K562 (cell line): ENCODE data around the gene AKAP12. TPM values are rescaled to one million over a fixed set of nuclear protein-coding genes. Genes with fewer than 3 reads are reported as not detected.

ENCODE experiments used
- CBX8 ChIP-seq: fragments of 200-600 bp; sonication (generic); IDR thresholded peaks from 2 replicates; pipeline ENCODE4 v1.6.1; 2012; ENCODE audit warnings: borderline replicate concordance, mixed run types, low read depth, mild to moderate bottlenecking, moderate library complexity, mixed read lengths, low read length, control low read depth, inconsistent platforms; ENCODE audit not compliant: poor library complexity, severe bottlenecking; ENCODE audit errors: extremely low read depth
- EGR1 ChIP-seq: fragments of 450-650 bp; conservative IDR thresholded peaks from 2 replicates; pipeline ENCODE4 v1.6.1; 2017; ENCODE audit warnings: mild to moderate bottlenecking
- OTX1 ChIP-seq: fragments of 450-650 bp; formaldehyde crosslinking; IDR thresholded peaks from 2 replicates; pipeline ENCODE4 v1.4.0; 2022; ENCODE audit warnings: mild to moderate bottlenecking
- PBX2 ChIP-seq, 2 experiments: IDR thresholded peaks in 1 of 2; conservative IDR thresholded peaks in 1 of 2; 2 replicates each; pipeline ENCODE4 v1.6.1; 2016; ENCODE audit warnings: low read depth in 2 of 2, mild to moderate bottlenecking in 1 of 2, missing compliant biosample characterization in 1 of 2, missing genetic modification characterization in 1 of 2, moderate library complexity in 1 of 2
- REST ChIP-seq, 2 experiments: fragments of 450-650 bp; formaldehyde crosslinking in 1 of 2; IDR thresholded peaks; 2 replicates each; pipeline versions ENCODE4 v1.4.0 to v1.6.1; 2014 to 2020; ENCODE audit warnings: mild to moderate bottlenecking in 2 of 2, borderline replicate concordance in 1 of 2, low read depth in 1 of 2
- SMARCA4 ChIP-seq: fragments of 450-650 bp; IDR thresholded peaks from 2 replicates; pipeline ENCODE4 v1.6.1; 2016
- TBP ChIP-seq: optimal IDR thresholded peaks from 2 replicates; pipeline ENCODE3; 2011; ENCODE audit warnings: low read depth, low read length, improper control_type of control experiment
- TFAP4 ChIP-seq: sonication (generic); formaldehyde crosslinking; IDR thresholded peaks from 2 replicates; pipeline ENCODE4 v1.8.0; 2022; ENCODE audit warnings: missing genetic modification reagents, mild to moderate bottlenecking, moderate library complexity, borderline replicate concordance
- USF2 ChIP-seq: sonication (generic); formaldehyde crosslinking; IDR thresholded peaks from 2 replicates; pipeline ENCODE4 v1.5.0; 2020; ENCODE audit warnings: missing genetic modification reagents
- ZBED1 ChIP-seq: IDR thresholded peaks from 2 replicates; pipeline ENCODE4 v1.6.1; 2014
- ZKSCAN3 ChIP-seq: fragments of 250-450 bp; sonication (Bioruptor Pico); IDR thresholded peaks from 2 replicates; pipeline ENCODE4 v1.4.0; 2020
- ZNF263 ChIP-seq: sonication (generic); formaldehyde crosslinking; IDR thresholded peaks from 2 replicates; pipeline ENCODE4 v1.8.0; 2022; ENCODE audit warnings: mild to moderate bottlenecking, missing genetic modification reagents, borderline replicate concordance
- ZNF316 ChIP-seq: fragments of 450-650 bp; IDR thresholded peaks from 2 replicates; pipeline ENCODE4 v1.6.1; 2016
- ZNF551 ChIP-seq: fragments of 250-450 bp; sonication (Bioruptor Pico); IDR thresholded peaks from 2 replicates; pipeline ENCODE4 v1.5.0; 2021; ENCODE audit warnings: mild to moderate bottlenecking, moderate library complexity
- ZNF586 ChIP-seq: fragments of 450-650 bp; formaldehyde crosslinking; conservative IDR thresholded peaks from 2 replicates; pipeline ENCODE4 v1.4.0; 2020; ENCODE audit warnings: mild to moderate bottlenecking, moderate library complexity
- polyA plus RNA-seq, 8 experiments: library from polyadenylated mRNA; depleted of rRNA in 4 of 8; stranded (reverse) in 5 of 8; unstranded in 3 of 8; fragments of >200 nt; fragmentation: Nextera tagmentation in 2 of 8; fragmentation: Illumina TruSeq in 1 of 8; extraction: Ambion mirVana in 2 of 8; extraction: Trizol in 1 of 8; gene quantifications; 2 replicates each; pipeline versions ENCODE4 v1.2.1 to v1.2.3, GENCODE V29; 2011 to 2014; ENCODE audit warnings: inconsistent platforms in 1 of 8, missing spikeins in 1 of 8
- total RNA-seq, 7 experiments: library from RNA; depleted of rRNA in 6 of 7; stranded (reverse); fragments of >200 nt in 6 of 7; fragmentation: Illumina TruSeq in 2 of 7; extraction: Trizol in 2 of 7; gene quantifications; 2 replicates each; pipeline versions ENCODE4 v1.2.1 to v1.2.3, GENCODE V29; 2011 to 2021; ENCODE audit warnings: low replicate concordance in 1 of 7

Gene AKAP12
- total and polyA plus RNA-seq, 9 of the 15 experiments (the other 6 are each of a cell fraction or from before 2014, with no cell fraction given) = 0.08 to 2.0 (median 0.62) TPM

GRCh38 chr6:151349651-151350270 is 110.0 kb downstream of the AKAP12 start (continued):
- TF ChIP-seq CBX8 (no peak), TFAP4 (no peak), EGR1 (no peak), TBP (no peak), ZBED1 (no peak), ZNF586 (CRISPR knock-in tag) (no peak), ZNF263 (CRISPR knock-in tag) (peak; percentile 65; the same call in 1 of the 2 replicates), SMARCA4 (no peak), REST (IDR thresholded peaks at IDR 0.05; ENCODE audit: borderline replicate concordance) (peak; percentile 85), REST (CRISPR knock-in tag; IDR thresholded peaks at IDR 0.05; ENCODE audit: low read depth) (no peak), OTX1 (CRISPR knock-in tag) (no peak), PBX2 (CRISPR knock-in tag; IDR thresholded peaks at IDR 0.05; ENCODE audit: low read depth) (no peak), PBX2 (tag; conservative IDR thresholded peaks at IDR 0.05; ENCODE audit: low read depth) (no peak), ZNF316 (no peak), ZNF551 (CRISPR knock-in tag) (no peak), USF2 (peak; percentile 36), ZKSCAN3 (no peak)
